GM23338 (cell line): ENCODE measurements around the gene AKR7A3. TPM values are rescaled to one million over a fixed set of nuclear protein-coding genes. Genes with fewer than 3 reads are reported as not detected.

Experiments used
- ATAC-seq: fragments of 200-7000 bp; cut with Tn5 transposase; 3 replicates; pipeline ENCODE4 v1.9.1; 2020
- DNase-seq: peaks from one replicate; pipeline ENCODE4 v3.0.0-alpha.2; 2015; ENCODE audit warnings: low spot score
- H2AFZ ChIP-seq: fragments of 200-600 bp; sonication (generic); 2 replicates; pipeline ENCODE4 v1.8.0; 2016; ENCODE audit warnings: antibody characterized with exemption, mild to moderate bottlenecking, moderate library complexity
- H3F3A ChIP-seq: fragments of 200-600 bp; sonication (generic); replicated peaks from 2 replicates; pipeline ENCODE4 v1.8.0; 2017; ENCODE audit warnings: antibody characterized with exemption, mixed run types, low read depth
- H3K27ac ChIP-seq: fragments of 200-600 bp; sonication (generic); 2 replicates; pipeline ENCODE4 v1.6.1; 2016; ENCODE audit warnings: low read depth
- H3K27me3 ChIP-seq: fragments of 200-600 bp; sonication (generic); 2 replicates; pipeline ENCODE4 v1.8.0; 2016; ENCODE audit warnings: mild to moderate bottlenecking, mixed run types, moderate library complexity; ENCODE audit not compliant: insufficient read depth
- H3K36me3 ChIP-seq: fragments of 200-600 bp; sonication (generic); 2 replicates; pipeline ENCODE4 v1.8.0; 2016; ENCODE audit warnings: mild to moderate bottlenecking; ENCODE audit not compliant: insufficient read depth
- H3K4me1 ChIP-seq: fragments of 200-600 bp; sonication (generic); 2 replicates; pipeline ENCODE4 v1.8.0; 2016; ENCODE audit warnings: mild to moderate bottlenecking, moderate library complexity; ENCODE audit not compliant: insufficient read depth
- H3K4me2 ChIP-seq: fragments of 200-600 bp; sonication (generic); 2 replicates; pipeline ENCODE4 v1.7.1; 2017; ENCODE audit warnings: mixed run types
- H3K4me3 ChIP-seq: fragments of 200-600 bp; sonication (generic); 2 replicates; pipeline ENCODE4 v1.6.1; 2016; ENCODE audit warnings: mixed run types
- H3K79me2 ChIP-seq: fragments of 200-600 bp; sonication (generic); replicated peaks from 2 replicates; pipeline ENCODE4 v1.8.0; 2017; ENCODE audit warnings: mild to moderate bottlenecking; ENCODE audit not compliant: insufficient read depth
- H3K9me2 ChIP-seq: fragments of 200-600 bp; sonication (generic); 2 replicates; pipeline ENCODE4 v1.8.0; 2017; ENCODE audit not compliant: insufficient read depth
- H4K20me1 ChIP-seq: fragments of 200-600 bp; sonication (generic); replicated peaks from 2 replicates; pipeline ENCODE4 v1.8.0; 2017; ENCODE audit warnings: mild to moderate bottlenecking; ENCODE audit not compliant: insufficient read depth
- H3K27ac Mint-ChIP-seq: 2 replicates; pipeline ENCODE4 v1.8.0; 2020; ENCODE audit warnings: inconsistent platforms, mild to moderate bottlenecking, moderate library complexity, mixed read lengths
- H3K27me3 Mint-ChIP-seq: 3 replicates; pipeline ENCODE4 v1.8.0; 2022; ENCODE audit warnings: low read depth, mild to moderate bottlenecking, moderate library complexity, mixed read lengths, inconsistent platforms; ENCODE audit not compliant: insufficient read depth, poor library complexity
- H3K36me3 Mint-ChIP-seq: 3 replicates; pipeline ENCODE4 v1.8.0; 2021; ENCODE audit warnings: low read depth, mild to moderate bottlenecking, inconsistent platforms, moderate library complexity, mixed read lengths
- H3K4me1 Mint-ChIP-seq: 3 replicates; pipeline ENCODE4 v1.8.0; 2020; ENCODE audit warnings: mild to moderate bottlenecking, inconsistent platforms, mixed read lengths
- H3K4me3 Mint-ChIP-seq: 3 replicates; pipeline ENCODE4 v1.8.0; 2021; ENCODE audit warnings: moderate library complexity, mild to moderate bottlenecking, inconsistent platforms, mixed read lengths
- H3K9me3 Mint-ChIP-seq: 3 replicates; pipeline ENCODE4 v1.8.0; 2020; ENCODE audit warnings: moderate library complexity, mild to moderate bottlenecking, inconsistent platforms, mixed read lengths
- CREB1 ChIP-seq: fragments of 250-450 bp; sonication (Bioruptor Pico); IDR thresholded peaks from 2 replicates; pipeline ENCODE4 v1.5.0; 2020; ENCODE audit warnings: low read depth, mild to moderate bottlenecking, moderate library complexity
- CTCF ChIP-seq, 2 experiments: fragments of 200-600 bp in 1 of 2; sonication (generic) in 1 of 2; conservative IDR thresholded peaks; 2 replicates each; pipeline versions ENCODE4 v1.5.1 to v1.6.1; 2016 to 2017; ENCODE audit warnings: antibody characterized with exemption in 2 of 2, low read depth in 2 of 2, mild to moderate bottlenecking in 2 of 2, moderate library complexity in 1 of 2
- ETS1 ChIP-seq: IDR thresholded peaks from 2 replicates; pipeline ENCODE4 v1.6.1; 2016; ENCODE audit warnings: antibody characterized with exemption
- EZH2 ChIP-seq: fragments of 200-600 bp; sonication (generic); IDR thresholded peaks from one replicate; pipeline ENCODE4 v1.8.0; 2017; ENCODE audit warnings: antibody characterized with exemption, mild to moderate bottlenecking, low read depth; ENCODE audit not compliant: unreplicated experiment
- EZH2phosphoT487 ChIP-seq: fragments of 200-600 bp; sonication (generic); IDR thresholded peaks from one replicate; pipeline ENCODE4 v1.8.1; 2018; ENCODE audit warnings: antibody characterized with exemption; ENCODE audit not compliant: unreplicated experiment
- JUNB ChIP-seq: IDR thresholded peaks from one replicate; pipeline ENCODE4 v1.6.1; 2016; ENCODE audit warnings: antibody characterized with exemption; ENCODE audit not compliant: unreplicated experiment
- NANOG ChIP-seq: IDR thresholded peaks from 2 replicates; pipeline ENCODE4 v1.6.1; 2016; ENCODE audit warnings: antibody characterized with exemption, borderline replicate concordance
- POLR2AphosphoS5 ChIP-seq: IDR thresholded peaks from 2 replicates; pipeline ENCODE4 v1.6.1; 2016; ENCODE audit warnings: antibody characterized with exemption, low read depth
- STAT1 ChIP-seq: IDR thresholded peaks from one replicate; pipeline ENCODE4 v1.6.1; 2016; ENCODE audit warnings: antibody characterized with exemption; ENCODE audit not compliant: unreplicated experiment
- ZNF114 ChIP-seq: fragments of 250-450 bp; sonication (Bioruptor Pico); IDR thresholded peaks from 2 replicates; pipeline ENCODE4 v1.5.0; 2020; ENCODE audit warnings: mild to moderate bottlenecking, moderate library complexity
- ZNF331 ChIP-seq: fragments of 250-450 bp; sonication (Bioruptor Pico); IDR thresholded peaks from 2 replicates; pipeline ENCODE4 v1.5.0; 2020; ENCODE audit warnings: low read depth, mild to moderate bottlenecking, moderate library complexity
- polyA plus RNA-seq: library from polyadenylated mRNA; unstranded; fragments of >200 nt; fragmentation: Nextera tagmentation; extraction: Ambion mirVana; gene quantifications from 2 replicates; pipeline ENCODE4 v1.2.1, GENCODE V29; 2016
- total RNA-seq: library from RNA; depleted of rRNA; stranded (reverse); fragments of >200 nt; shearing (Covaris generic); gene quantifications from 2 replicates; pipeline ENCODE4 v1.2.3, GENCODE V29; 2014
- TF ChIP-seq, protein P1 (sequence below): fragments of 250-450 bp; sonication (Bioruptor Pico); IDR thresholded peaks from 2 replicates; pipeline ENCODE4 v1.5.0; 2020; ENCODE audit warnings: mild to moderate bottlenecking, moderate library complexity
- TF ChIP-seq, protein P2 (sequence below): IDR thresholded peaks from one replicate; pipeline ENCODE4 v1.6.1; 2018; ENCODE audit warnings: antibody characterized with exemption; ENCODE audit not compliant: unreplicated experiment

AKR7A3 gene
- total and polyA plus RNA-seq, 2 experiments from 2014 or later, result 0.14 to 0.86 TPM

DNA sequence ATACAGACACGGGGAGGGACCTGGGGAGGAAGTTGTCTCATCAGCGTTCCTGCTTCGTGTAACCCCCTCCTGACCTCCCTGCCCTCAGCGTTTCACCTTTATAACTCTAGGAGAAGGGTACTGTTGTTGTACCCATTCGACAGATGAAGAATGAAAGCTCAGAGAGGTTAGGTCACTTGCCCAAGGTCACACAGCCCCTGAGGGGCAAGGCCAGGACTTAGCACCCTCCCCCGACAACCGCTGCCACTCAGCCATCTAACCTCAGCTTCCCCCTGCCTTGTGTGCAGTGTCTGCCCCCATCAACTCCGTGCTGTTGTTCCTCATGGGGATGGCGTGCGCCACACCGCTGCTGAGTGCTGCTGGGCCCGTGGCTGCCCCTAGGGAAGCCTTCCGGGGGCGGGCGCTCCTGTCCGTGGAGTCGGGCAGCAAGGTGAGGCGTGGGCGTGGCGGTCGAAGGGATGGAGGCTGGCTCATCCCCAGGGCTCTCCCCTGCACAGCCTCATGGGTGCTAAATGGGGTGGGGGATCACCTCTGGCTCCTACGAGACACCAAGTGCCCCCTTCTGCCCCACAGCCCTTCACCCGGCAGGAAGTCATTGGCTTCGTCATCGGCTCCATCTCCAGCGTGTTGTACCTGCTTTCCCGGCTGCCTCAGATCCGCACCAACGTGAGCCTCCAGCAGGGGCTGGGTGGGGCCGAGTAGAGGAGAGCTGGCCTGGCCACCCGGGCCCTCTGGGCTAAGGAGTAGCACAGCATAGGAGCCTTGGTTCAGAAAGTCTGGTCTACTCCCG is 37.6 kb upstream of the AKR7A3 start:
- Mint-ChIP-seq H3K4me1 (no peaks in the 10 kb centered on the region), H3K36me3 (peaks cover 12% of the 10 kb centered on the region; the same call in 2 of the 3 replicates), H3K4me3 (no peak overlapping the region), H3K27ac (no peak overlapping the region), H3K27me3 (peaks cover 8% of the 10 kb centered on the region), H3K9me3 (no peaks in the 10 kb centered on the region)
- no peak overlapping the region for H3K27ac ChIP-seq
- TF ChIP-seq ETS1 (no peak), STAT1 (no peak), ZNF114 (CRISPR knock-in tag) (no peak), CREB1 (CRISPR knock-in tag) (no peak), POLR2AphosphoS5 (no peak), NANOG (no peak), EZH2phosphoT487 (no peak), CTCF (conservative IDR thresholded peaks at IDR 0.05; ENCODE audit: low read depth in 2 of 2) (no peak; a peak in 1 of 4 replicates), EZH2 (no peak), JUNB (no peak), ZNF331 (no peak)
- TF ChIP-seq, protein P1, sequence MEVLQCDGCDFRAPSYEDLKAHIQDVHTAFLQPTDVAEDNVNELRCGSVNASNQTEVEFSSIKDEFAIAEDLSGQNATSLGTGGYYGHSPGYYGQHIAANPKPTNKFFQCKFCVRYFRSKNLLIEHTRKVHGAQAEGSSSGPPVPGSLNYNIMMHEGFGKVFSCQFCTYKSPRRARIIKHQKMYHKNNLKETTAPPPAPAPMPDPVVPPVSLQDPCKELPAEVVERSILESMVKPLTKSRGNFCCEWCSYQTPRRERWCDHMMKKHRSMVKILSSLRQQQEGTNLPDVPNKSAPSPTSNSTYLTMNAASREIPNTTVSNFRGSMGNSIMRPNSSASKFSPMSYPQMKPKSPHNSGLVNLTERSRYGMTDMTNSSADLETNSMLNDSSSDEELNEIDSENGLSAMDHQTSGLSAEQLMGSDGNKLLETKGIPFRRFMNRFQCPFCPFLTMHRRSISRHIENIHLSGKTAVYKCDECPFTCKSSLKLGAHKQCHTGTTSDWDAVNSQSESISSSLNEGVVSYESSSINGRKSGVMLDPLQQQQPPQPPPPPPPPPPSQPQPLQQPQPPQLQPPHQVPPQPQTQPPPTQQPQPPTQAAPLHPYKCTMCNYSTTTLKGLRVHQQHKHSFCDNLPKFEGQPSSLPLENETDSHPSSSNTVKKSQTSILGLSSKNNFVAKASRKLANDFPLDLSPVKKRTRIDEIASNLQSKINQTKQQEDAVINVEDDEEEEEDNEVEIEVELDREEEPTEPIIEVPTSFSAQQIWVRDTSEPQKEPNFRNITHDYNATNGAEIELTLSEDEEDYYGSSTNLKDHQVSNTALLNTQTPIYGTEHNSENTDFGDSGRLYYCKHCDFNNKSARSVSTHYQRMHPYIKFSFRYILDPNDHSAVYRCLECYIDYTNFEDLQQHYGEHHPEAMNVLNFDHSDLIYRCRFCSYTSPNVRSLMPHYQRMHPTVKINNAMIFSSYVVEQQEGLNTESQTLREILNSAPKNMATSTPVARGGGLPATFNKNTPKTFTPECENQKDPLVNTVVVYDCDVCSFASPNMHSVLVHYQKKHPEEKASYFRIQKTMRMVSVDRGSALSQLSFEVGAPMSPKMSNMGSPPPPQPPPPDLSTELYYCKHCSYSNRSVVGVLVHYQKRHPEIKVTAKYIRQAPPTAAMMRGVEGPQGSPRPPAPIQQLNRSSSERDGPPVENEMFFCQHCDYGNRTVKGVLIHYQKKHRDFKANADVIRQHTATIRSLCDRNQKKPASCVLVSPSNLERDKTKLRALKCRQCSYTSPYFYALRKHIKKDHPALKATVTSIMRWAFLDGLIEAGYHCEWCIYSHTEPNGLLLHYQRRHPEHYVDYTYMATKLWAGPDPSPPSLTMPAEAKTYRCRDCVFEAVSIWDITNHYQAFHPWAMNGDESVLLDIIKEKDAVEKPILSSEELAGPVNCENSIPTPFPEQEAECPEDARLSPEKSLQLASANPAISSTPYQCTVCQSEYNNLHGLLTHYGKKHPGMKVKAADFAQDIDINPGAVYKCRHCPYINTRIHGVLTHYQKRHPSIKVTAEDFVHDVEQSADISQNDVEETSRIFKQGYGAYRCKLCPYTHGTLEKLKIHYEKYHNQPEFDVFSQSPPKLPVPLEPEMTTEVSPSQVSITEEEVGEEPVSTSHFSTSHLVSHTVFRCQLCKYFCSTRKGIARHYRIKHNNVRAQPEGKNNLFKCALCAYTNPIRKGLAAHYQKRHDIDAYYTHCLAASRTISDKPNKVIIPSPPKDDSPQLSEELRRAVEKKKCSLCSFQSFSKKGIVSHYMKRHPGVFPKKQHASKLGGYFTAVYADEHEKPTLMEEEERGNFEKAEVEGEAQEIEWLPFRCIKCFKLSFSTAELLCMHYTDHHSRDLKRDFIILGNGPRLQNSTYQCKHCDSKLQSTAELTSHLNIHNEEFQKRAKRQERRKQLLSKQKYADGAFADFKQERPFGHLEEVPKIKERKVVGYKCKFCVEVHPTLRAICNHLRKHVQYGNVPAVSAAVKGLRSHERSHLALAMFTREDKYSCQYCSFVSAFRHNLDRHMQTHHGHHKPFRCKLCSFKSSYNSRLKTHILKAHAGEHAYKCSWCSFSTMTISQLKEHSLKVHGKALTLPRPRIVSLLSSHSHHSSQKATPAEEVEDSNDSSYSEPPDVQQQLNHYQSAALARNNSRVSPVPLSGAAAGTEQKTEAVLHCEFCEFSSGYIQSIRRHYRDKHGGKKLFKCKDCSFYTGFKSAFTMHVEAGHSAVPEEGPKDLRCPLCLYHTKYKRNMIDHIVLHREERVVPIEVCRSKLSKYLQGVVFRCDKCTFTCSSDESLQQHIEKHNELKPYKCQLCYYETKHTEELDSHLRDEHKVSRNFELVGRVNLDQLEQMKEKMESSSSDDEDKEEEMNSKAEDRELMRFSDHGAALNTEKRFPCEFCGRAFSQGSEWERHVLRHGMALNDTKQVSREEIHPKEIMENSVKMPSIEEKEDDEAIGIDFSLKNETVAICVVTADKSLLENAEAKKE (CRISPR knock-in tag), result no peak
- TF ChIP-seq, protein P2, sequence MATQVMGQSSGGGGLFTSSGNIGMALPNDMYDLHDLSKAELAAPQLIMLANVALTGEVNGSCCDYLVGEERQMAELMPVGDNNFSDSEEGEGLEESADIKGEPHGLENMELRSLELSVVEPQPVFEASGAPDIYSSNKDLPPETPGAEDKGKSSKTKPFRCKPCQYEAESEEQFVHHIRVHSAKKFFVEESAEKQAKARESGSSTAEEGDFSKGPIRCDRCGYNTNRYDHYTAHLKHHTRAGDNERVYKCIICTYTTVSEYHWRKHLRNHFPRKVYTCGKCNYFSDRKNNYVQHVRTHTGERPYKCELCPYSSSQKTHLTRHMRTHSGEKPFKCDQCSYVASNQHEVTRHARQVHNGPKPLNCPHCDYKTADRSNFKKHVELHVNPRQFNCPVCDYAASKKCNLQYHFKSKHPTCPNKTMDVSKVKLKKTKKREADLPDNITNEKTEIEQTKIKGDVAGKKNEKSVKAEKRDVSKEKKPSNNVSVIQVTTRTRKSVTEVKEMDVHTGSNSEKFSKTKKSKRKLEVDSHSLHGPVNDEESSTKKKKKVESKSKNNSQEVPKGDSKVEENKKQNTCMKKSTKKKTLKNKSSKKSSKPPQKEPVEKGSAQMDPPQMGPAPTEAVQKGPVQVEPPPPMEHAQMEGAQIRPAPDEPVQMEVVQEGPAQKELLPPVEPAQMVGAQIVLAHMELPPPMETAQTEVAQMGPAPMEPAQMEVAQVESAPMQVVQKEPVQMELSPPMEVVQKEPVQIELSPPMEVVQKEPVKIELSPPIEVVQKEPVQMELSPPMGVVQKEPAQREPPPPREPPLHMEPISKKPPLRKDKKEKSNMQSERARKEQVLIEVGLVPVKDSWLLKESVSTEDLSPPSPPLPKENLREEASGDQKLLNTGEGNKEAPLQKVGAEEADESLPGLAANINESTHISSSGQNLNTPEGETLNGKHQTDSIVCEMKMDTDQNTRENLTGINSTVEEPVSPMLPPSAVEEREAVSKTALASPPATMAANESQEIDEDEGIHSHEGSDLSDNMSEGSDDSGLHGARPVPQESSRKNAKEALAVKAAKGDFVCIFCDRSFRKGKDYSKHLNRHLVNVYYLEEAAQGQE, result no peak
- H2AFZ ChIP-seq, result no peak overlapping the region
- H3F3A ChIP-seq, result no peaks in the 10 kb centered on the region
- H3K27me3 ChIP-seq, result no peaks in the 10 kb centered on the region
- no peaks in the 10 kb centered on the region for H3K9me2 ChIP-seq
- no peaks in the 10 kb centered on the region for H3K36me3 ChIP-seq
- DNase-seq, result peak; percentile 57
- no peak overlapping the region for H3K4me2 ChIP-seq
- H3K4me3 ChIP-seq, result no peak overlapping the region
- H4K20me1 ChIP-seq, result no peaks in the 10 kb centered on the region; the same call in 1 of the 2 replicates
- no peaks in the 10 kb centered on the region for H3K79me2 ChIP-seq
- ATAC-seq, result peak; percentile 58
- no peaks in the 10 kb centered on the region for H3K4me1 ChIP-seq
